Dedifferentiated amniotic fluid mesenchymal stem cell (primary cell): Measurements from ENCODE around the gene IGSF9B.
A peak's percentile ranks its signal among the peaks of the same experiment; 100 is the strongest.

Experiments used
- DNase-seq: peaks from one replicate; pipeline ENCODE4 v3.0.0-alpha.2; 2016; ENCODE audit errors: extremely low spot score

The IGSF9B gene

DNA sequence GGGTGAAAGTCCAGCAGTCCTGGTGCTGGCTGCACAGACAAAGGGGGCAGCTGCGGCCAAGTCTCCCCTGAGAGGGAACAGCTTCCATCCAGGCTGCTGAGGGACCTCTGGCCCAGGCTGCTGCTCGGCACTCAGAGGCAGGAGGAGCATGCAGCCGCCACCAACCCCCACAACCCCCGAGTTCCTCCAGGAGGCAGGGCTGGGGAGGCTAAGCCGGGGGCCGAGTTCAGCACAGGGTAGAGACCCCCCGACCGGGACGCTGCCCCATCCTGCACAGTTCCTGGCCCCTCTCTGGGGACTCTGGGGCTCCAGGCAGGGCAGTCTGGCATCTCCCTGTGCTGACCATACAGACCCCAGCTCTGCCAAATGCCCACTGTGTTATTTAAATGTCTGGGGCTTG is 20.2 kb downstream of the IGSF9B start:
- no peak for DNase-seq

DNA sequence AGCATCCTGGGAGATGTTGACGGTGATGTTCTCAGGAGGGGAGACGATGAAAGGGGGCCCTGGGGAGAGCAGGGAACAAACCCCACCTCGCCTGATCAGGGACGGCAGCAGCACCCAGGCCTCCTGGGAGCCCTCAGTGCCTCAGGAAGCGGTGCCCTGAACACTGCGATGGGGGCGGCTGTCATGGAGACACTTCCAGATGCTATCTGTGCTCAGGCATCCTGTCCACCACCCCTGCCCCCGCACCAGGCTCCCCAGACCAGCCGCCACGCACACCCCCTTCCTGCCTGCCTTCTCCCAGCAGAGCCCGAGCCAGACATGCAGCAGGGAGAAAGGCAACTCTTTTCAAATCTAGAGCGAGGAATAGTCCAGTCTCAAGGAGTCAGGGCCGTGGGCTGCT is 20.6 kb downstream of the IGSF9B start:
- DNase-seq = no peak

DNA sequence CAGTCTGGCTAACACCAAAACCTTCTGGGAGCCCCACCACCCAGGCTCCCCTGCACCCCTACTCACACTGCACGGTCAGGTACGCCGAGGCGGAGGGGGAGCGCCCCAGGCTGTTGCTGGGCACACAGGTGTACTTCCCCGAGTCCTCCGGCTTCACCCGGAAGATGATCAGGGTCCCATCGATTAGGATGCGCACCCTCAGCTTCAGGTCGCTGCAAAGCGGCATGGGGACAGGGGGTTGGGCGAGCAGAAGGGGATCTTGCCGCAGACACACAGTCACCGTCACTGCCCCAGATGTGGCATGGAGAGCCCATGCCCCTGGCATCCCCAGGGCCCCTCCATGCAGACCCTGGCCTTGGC is 21.2 kb downstream of the IGSF9B start:
- DNase-seq = no peak

DNA sequence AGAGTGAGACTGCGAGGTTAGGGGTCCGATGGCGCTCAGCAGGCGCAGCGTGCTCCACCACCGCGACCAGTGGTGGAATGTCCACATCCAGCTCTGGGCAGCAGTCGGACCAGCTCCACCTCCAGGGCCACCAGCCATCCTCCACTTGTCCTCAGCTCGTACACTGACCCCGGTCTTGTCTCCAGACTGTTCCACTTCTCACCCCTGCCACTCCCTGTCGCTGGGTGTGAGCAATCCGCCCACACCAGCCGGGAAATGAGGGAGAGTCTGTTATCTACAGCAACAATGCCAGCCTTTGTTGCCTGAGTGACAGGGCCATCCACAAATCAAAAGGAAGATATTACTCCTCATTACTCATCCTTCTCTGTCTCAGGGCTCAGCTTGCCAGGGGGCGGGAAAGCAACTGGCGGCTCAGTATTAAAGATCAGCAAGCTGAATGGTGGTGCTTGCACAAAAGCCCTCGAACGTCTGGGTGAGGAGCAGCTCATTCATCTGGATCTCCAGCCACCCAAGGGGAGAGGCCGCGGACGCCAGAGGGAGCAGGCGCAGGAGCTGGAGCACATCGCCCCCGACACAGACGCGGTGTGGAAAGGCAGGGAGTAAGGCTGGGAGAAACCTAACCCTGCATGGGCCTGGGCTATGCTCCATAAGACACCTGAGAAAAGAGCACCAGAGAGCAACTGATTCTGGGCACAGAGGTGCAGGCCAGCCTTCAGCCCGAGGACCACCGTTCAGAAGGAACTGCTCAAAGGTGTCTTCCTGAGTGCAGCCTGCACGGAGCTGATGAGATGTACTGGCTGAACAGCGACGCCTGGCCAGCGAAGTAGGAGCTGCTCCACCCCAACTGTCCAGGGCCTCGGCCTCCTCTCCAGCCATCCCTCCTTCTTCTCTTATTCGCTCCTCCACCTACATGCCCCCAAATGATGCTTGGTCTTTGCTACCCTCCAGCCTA is 21.9 kb downstream of the IGSF9B start:
- no peak for DNase-seq

DNA sequence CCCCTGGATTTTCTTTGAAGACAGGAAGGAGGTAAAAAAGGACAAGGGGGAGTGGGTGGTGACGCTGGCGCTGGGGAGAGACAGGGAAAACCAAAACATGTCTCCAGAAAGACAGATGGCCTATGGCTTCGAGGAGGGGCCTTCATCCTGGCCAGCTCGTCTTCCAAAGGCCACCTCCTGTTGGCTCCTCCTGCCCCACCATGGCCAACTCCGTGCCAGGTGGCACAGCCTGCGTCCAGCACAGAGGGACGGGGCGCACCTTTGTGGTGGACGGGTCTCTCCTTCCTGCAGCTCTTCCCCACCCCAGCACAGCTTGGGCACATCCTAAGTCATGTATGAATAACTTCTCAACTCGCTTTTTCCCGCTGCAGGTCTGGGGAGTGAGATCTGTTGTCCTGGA is 22.7 kb downstream of the IGSF9B start:
- DNase-seq = no peak

DNA sequence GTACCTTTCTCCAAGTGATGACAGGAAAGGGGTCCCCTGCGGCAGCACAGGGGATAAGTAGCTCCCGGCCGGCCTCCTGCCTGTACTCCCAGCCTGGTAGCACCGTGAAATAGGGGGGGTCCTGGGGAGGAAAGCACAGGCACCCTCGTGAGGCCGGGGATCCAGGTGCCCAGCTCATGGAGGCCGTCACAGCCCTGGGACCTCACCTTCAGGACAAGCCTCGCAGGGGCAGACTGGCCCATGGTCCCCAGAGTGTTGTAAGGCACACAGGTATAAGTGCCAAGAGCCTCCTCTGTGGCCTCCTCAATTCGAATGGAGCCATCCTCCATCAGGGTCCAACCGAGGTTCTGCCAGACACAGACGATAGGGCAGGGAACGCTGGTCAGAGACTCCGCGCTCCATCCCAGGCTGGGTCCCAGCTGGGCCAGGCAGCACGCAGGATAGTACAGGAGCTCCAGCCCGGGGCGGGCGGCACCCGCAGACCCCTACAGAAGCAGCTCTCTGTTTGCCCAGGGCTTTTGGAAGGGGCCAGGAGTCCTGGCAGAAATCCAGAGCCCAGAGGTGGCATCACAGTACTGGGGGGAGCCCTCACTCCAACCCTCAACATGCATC is 25.2 kb downstream of the IGSF9B start:
- DNase-seq = no peak

DNA sequence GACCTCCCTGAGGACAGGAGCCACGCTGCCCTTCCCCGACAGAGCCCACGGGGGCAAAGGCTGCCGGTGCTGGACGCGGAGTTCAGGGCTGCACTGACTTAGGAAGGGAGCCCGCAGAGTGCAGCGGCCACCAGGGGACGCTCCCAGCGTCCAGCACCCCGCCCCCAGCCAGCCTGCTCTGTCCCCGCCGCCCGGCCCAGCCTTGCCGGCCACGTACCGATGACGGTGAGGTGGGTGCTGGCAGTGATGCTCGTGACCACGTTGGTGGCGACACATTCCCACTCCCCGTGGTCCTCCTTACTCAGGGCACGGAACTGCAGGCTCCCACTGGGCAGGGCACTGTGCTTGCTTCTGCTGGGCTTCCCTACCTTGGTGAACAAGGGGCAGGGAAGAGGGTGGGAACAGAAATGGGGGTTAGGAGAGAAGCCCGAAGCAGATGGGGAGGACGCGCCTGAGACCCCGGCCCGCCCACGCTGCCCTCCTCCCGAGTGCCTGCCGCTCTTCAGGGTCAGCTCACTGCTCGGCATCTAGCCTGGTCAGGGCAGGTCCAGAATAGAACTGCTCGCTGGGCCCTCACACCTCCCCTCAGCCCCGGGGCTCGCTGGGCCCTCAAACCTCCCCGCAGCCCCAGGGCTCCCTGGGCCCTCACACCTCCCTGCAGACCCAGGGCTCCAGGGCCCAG is 25.9 kb downstream of the IGSF9B start:
- no peak for DNase-seq

DNA sequence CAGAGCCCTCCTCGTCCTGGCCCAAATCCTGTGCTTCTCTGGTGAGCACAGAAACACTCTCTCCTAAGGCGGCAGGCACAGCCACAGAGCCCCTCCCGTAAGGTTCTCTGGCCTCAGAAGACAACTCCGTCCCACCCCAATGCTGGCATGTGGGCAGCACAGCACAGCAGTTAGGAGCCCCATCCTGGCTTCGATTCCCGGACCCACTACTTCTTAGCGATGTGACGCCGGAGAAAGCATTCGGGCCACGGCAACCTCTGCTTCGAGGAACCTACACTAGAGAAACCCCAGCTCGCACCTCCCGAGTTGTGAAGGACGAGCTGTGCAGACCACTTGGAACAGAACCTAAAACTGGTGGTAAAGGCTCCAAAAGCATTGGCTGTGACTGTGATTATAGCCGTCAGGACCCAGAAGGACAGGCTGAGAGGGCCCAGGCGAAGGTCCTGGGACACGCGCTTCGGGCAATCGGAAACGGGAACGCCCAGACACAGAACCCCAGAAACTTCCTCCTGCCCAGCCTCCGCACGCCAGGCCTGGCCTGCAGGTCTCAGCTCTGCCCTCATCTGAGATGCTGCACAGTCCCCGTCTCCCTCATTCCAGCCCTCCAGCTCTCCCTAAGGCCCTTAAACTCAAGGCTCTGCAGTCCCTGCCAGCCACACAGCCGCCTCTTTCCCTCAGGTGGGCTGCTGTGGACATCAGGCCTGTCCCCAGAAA is 26.6 kb downstream of the IGSF9B start:
- no peak for DNase-seq

DNA sequence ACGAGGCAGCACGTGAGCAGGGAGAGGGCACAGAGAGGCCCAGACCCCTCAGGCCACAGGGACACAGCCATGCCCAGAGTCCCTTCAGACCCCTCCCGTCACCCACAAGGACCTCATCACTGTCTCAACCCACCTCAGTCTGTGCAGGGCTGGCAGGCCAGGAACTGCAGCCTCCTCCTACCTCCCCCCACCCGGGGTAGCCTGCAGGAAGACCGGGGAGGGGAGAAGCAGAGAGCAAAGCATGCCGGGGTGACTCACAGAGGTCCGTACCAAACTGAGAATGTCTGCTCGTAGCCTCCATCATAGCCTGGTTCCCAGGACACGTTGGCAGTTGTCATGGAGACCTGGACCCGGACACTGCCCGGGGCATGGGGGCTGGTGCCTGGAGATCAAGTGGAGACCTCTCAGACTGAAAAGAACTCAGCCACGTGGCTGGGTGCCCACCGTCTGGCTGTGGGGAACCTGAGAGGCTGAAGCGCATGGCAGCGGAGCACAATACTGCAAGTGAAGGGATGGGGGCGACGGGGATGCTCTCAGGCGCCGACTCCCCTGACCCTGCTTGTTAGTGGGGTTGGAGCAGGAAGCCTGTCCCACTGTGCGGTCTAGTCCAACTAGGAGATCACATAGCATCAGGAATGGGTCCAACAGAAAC is 27.2 kb downstream of the IGSF9B start:
- DNase-seq = no peak

DNA sequence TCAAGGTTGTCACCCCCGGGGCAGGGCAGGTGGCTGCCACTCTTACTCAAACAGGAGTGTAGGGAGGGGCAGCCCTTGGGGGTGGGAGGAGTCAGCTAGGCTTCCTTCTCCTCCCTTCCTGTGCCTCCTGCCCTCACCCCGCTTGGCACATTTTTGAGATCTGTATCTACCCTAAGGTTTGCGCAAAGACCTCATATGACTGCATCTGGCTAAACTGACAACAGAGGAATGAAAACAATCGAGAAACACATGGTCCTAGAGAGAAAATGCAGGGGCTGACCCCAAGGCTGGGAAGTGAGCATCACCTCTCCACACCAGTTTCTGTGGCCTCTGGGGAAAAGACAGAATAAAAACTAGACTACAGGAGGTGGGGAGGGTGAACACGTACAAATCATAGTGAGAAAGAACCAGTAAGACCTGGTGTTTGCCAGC is 28.1 kb downstream of the IGSF9B start:
- DNase-seq = no peak

DNA sequence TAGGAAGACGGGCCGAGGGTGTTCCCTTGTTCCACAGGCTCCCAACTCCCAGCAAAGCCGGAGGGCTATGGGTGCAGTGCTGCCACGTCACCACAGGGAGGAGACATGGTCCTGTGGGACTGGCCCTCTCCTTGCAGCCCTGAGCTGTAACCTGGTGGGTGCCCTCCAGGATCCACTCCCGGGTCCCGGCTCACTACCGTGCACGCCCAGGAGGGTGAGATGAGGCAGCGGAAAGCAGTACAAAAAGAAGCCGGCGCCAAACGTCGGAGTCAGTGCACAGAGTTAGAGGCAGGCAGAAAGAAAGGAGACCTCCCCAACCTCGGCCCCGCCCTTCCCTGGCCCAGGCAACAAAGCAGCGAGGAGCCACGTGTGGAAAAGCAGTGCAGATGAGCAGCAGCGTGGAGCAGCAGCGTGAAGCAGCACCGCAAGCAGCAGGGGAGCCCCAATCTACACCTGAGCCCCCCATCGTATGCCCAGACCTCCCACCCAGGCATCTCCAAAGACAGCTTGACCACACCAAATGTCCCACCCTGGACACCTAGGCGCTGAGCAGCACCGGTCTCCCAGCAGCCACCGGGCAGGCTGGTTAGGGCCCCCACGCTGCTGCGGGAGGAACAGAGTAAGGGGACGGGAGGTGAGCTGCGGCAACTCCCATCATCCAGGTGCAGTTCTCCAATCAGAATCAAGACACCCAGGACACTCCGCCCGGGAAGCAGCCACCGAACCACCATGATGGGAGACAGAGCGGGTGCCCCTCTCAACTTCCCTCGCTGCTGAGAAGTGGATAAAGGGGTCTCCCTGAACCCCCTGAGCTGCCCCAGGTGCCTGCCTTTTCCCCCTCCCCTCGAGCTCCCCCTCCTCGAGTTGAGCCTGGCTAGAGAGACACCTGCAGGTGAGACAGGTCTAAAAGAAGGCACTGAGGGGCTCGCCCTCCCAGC is 28.8 kb downstream of the IGSF9B start:
- peak; percentile 27 for DNase-seq

DNA sequence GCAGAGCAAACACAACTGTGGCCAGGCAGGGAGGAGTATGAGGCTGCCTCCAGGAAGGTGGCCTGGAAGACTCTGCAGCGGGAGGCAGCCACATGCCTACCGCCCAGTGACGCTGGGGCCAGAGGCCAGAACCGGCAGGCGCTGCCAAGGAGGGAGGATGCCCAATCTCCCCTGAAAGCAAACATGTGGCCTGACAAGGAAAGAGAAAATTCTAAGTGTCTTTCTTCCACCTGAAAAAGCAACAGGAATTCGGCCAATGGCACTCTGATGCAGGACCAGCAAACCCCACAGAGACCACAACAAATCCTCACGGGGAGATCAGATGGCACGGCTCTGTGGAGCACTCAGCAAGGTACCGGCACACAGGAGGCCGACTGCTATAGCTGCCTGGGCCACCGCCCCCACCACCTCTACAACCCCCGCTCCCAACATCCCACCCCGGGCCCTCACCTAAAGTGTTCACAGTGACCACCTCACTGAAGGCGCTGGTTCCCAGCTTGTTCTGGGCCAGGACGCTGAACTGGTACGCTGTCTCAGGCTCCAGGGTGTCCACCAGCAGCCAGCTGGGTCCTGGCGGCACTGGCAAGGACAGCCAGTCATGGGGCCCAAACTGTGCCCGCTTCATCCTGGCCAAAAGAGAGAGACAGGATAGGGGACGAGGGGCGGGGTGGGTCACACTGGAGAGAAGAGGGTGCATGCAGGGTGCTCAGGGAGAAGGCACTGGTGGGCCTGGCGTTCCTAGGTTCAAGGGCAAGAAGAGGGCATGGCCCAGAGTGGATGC is 30.1 kb downstream of the IGSF9B start:
- no peak for DNase-seq

DNA sequence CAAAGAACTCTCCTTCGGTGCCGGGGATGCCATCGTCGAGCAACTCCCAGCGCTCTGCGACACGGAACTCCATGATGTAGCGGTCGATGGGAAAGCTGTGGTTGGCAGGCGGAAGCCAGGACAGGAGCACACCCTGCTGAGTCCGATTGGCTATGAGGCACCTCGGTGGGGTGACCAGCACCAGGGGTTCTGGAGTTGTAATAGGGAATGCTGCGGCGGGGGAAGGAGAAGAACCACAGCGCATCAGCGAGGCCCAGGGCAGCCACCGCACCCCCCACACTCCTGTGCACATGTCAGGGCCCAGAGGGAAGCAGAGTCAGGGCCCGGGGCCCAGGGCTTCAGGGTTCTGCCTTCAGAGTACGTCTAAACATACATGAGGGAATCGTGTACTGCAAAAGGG is 31.0 kb downstream of the IGSF9B start:
- DNase-seq = no peak

DNA sequence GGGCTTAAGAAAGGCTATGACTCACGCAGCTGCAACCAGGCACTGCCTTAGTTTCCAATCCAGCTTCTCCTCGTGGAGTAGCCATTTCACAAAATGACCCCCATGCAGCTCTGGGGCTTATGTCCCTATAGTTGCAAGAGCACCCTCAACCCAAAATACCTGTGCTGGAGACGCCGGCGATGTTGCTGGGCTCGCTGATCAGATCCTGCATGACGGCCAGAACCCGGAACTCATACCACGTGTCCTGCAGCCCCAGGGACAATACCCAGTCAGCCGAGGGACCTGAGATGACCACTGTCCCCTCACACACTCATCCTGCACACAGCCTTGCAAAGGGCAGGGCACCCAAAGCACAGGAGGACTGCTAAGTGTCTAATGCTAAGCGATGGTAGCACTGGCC is 32.1 kb downstream of the IGSF9B start:
- no peak for DNase-seq

DNA sequence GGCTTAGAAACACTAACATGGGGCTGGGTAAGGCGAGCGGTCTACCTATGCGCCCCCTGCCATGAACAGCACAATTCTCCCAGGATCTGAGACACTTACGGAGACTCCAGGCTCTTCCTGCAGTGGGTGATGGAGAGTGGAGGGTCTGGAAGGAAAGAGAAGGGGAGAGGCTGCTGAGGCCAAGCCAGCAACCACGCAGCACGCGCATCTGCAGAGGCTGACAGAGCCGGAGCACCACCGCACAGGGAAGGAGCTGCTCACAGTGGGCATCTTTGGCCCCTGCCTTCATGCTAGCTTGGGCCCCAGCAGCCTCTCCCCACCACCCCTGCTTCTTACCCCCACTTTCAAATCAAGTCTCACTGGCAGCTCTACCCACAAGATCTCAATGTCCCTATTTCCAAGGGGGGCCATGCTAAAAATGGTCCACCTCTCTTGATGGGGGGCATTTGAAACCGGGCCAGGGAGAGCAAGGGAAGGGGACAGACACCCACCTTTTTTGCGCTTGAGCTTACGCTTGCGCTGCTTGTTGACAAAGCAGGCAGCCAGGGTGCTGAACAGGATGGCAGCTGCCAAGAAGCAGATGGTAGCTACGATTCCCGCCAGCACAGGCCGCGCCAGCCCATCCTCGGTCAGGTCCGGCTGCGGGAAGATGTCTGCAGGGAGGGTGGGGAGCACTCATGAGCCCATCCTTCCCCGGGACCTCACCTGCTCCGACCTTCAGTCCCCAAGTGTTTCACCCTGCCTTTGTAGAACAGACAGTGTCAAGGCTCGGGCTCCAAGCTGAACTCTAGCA is 34.5 kb downstream of the IGSF9B start:
- no peak for DNase-seq

DNA sequence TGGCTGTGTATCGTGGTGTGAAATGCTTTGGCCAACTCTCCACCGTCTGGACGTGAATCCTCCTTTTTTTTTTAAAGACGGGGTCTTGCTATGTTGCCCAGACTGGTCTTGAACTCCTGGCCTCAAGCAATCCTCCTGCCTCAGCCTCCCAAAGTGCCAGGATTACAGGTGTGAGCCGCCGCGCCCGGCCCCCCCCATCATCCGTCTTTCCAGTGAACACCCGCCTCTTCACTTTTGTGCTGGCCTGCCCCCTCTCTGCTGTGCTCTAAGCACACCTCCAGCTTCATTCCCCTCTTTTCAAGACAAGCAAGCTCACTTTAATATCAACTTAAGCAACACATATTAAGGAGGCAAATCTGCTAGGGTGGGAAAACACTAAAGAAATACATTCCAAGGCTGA is 35.3 kb downstream of the IGSF9B start:
- DNase-seq = no peak

DNA sequence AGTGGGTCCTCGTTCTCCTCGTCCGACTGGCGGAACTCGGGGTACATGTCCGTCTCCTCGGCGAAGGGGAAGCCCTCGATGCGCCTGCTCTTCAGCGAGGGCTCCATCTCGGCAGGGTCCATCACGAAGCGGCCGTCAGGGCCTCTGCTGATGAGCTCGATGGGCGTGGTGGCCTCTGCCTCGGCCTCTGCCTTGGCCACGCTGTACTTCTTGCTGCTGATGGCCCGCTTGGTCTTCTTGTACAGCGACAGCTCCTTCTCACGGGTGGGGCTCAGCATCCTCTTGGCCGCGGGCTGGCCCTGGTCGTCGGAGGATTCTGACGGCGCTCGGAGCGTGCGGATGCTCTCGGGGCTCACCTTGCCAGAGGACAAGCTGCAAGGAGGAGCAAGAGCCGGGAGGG is 35.7 kb downstream of the IGSF9B start:
- DNase-seq = no peak

DNA sequence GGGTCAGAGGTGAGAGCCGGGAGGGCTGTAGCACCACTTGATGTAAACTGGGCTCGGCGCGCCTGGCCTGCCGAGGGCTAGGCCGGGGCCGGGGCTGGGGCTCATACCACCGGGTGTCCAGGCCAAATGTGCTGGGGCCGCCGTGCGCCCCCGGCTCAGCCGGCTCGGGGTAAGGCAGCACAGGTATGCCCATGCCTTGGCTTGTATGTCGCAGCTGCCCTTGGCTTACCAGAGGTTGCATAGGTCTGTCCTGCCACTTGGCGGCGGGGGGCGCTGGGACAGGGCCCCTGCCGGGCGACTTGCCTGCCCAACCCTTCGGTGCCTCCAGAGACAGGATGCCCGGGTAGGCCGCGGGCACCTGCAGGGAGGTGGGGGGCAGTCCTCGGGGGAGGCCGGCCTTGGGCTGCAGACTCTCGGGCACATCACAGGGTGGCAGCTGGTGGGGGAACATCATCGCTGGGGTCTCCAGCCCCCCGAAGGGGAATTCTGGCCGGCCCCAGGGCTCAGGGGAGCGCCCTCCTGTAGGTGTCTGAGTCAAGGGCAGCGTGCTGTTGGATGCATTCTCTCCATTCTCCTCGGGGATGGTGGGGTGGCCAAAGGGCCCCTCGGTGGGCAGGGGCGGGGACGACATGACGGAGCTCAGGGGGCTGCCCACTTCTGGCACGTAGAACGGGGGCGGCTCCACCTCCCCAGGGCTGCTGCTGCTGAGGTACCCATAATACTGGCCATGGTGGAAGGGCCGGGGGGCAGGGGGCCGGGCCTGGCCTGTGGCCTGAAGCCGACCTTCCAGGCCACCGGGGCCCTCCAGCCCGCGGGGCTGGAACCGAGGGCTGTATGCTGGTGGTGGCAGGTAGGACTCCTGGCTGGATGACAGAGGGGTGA is 36.4 kb downstream of the IGSF9B start:
- no peak for DNase-seq
